Right lobe of liver (tissue), 4 donors: Measurements from ENCODE around the gene PAQR6.

Experiments
- CTCF ChIP-seq, 4 donors: fragments of 200-600 bp in 3 of 4; fragments of 450-650 bp in 1 of 4; IDR thresholded peaks; one replicate each; pipeline versions ENCODE4 v1.5.1 to v1.8.0; 2016 to 2022; ENCODE audit warnings: antibody characterized with exemption in 4 of 4, mild to moderate bottlenecking in 2 of 4
- POLR2A ChIP-seq: fragments of 450-650 bp; IDR thresholded peaks from one replicate; pipeline ENCODE4 v1.6.1; 2017; ENCODE audit warnings: antibody characterized with exemption, mild to moderate bottlenecking
- donor health status: DM: no; HTN: no; CAD: no.
- donor health status: DM: no; HTN: no; CAD: no.
- donor health status: DM: no; HTN: yes; CAD: no.

- TF ChIP-seq CTCF (IDR thresholded peaks at IDR 0.05) (no peak), POLR2A (no peak)
Observed at GRCh38 chr1:156220226-156220625, 27.6 kb downstream of the PAQR6 start.
